Mesothelial cell of epicardium (in vitro differentiated cells): ENCODE data around the gene TMCC1. TPM values are rescaled to one million over a fixed set of nuclear protein-coding genes. Genes with fewer than 3 reads are reported as not detected.
"Not testable (repeated sequence)": the region's sequence is repeated elsewhere in the genome, so short reads cannot be mapped to it uniquely, and the experiment has no call there.

ENCODE experiments used
- DNase-seq, 2 experiments: peaks; one replicate each; pipeline ENCODE4 v3.0.0; 2021; ENCODE audit warnings: low spot score in 2 of 2; ENCODE audit not compliant: unreplicated experiment in 2 of 2
- H3K27ac Mint-ChIP-seq: 2 replicates; pipeline ENCODE4 v1.8.0; 2021; ENCODE audit warnings: mixed read lengths
- H3K27me3 Mint-ChIP-seq: 2 replicates; pipeline ENCODE4 v1.8.0; 2021; ENCODE audit warnings: low read depth, mixed read lengths
- H3K36me3 Mint-ChIP-seq: 2 replicates; pipeline ENCODE4 v1.8.0; 2021; ENCODE audit warnings: mixed read lengths
- H3K4me1 Mint-ChIP-seq: 2 replicates; pipeline ENCODE4 v1.8.0; 2021; ENCODE audit warnings: mixed read lengths
- H3K4me3 Mint-ChIP-seq: 2 replicates; pipeline ENCODE4 v1.8.0; 2021; ENCODE audit warnings: mild to moderate bottlenecking, moderate library complexity, mixed read lengths
- H3K9me3 Mint-ChIP-seq: 2 replicates; pipeline ENCODE4 v1.8.0; 2021; ENCODE audit warnings: mixed read lengths
- CTCF ChIP-seq: fragments of 200-600 bp; sonication (generic); IDR thresholded peaks from one replicate; pipeline ENCODE4 v1.5.0; 2021; ENCODE audit warnings: antibody characterized with exemption; ENCODE audit not compliant: unreplicated experiment
- total RNA-seq: library from RNA; stranded (reverse); gene quantifications from 3 replicates; pipeline ENCODE4 v1.2.1, GENCODE V29; 2021

Gene TMCC1
- total RNA-seq, 1 donor from 2014 or later: 52.4 TPM

- Mint-ChIP-seq H3K36me3 (peaks cover 8% of the 10 kb centered on the region), H3K9me3 (peaks cover 4% of the 10 kb centered on the region), H3K27ac (peak overlapping the region; percentile 99), H3K27me3 (no peaks in the 10 kb centered on the region), H3K4me1 (peaks cover 46% of the 10 kb centered on the region), H3K4me3 (peak overlapping the region; percentile 95)
- DNase-seq: peak in 1 of 2 experiments; percentile 39
- TF ChIP-seq CTCF: no peak
Measured at GRCh38 chr3:129892486-129892856, 1.0 kb downstream of the TMCC1 start.

- Mint-ChIP-seq H3K9me3 (no peaks in the 10 kb centered on the region), H3K4me3 (no peak overlapping the region), H3K4me1 (peaks cover 46% of the 10 kb centered on the region), H3K36me3 (peaks cover 2% of the 10 kb centered on the region), H3K27ac (peak overlapping the region; percentile 79), H3K27me3 (no peaks in the 10 kb centered on the region)
- no peak for DNase-seq
- no peak for TF ChIP-seq CTCF
Measured at GRCh38 chr3:129890891-129891290, 2.6 kb downstream of the TMCC1 start.

- no peaks in the 10 kb centered on the region for H3K27me3 Mint-ChIP-seq
- no peak overlapping the region for H3K27ac Mint-ChIP-seq
- DNase-seq: no peak
- TF ChIP-seq CTCF: no peak
- no peak overlapping the region for H3K4me3 Mint-ChIP-seq
- H3K36me3 Mint-ChIP-seq: peaks cover 2% of the 10 kb centered on the region
- no peaks in the 10 kb centered on the region for H3K9me3 Mint-ChIP-seq
- peaks cover 46% of the 10 kb centered on the region for H3K4me1 Mint-ChIP-seq
Measured at GRCh38 chr3:129890125-129890524, 3.4 kb downstream of the TMCC1 start.

GRCh38 chr3:129888771-129889170 is 4.7 kb downstream of the TMCC1 start:
- peaks cover 6% of the 10 kb centered on the region for H3K36me3 Mint-ChIP-seq
- H3K27me3 Mint-ChIP-seq: no peaks in the 10 kb centered on the region
- no peak for DNase-seq
- H3K4me1 Mint-ChIP-seq: peaks cover 42% of the 10 kb centered on the region
- TF ChIP-seq CTCF: no peak
- H3K9me3 Mint-ChIP-seq: no peaks in the 10 kb centered on the region
- H3K4me3 Mint-ChIP-seq: no peak overlapping the region
- peak overlapping the region; percentile 75 for H3K27ac Mint-ChIP-seq

- no peak overlapping the region for H3K27ac Mint-ChIP-seq
- peaks cover 10% of the 10 kb centered on the region for H3K9me3 Mint-ChIP-seq
- H3K4me3 Mint-ChIP-seq: no peak overlapping the region
- DNase-seq: no peak
- H3K27me3 Mint-ChIP-seq: no peaks in the 10 kb centered on the region
- peaks cover 26% of the 10 kb centered on the region for H3K36me3 Mint-ChIP-seq
- H3K4me1 Mint-ChIP-seq: peaks cover 17% of the 10 kb centered on the region
- no peak for TF ChIP-seq CTCF
Measured at GRCh38 chr3:129881261-129881660, 12.2 kb downstream of the TMCC1 start.

- Mint-ChIP-seq H3K27me3 (no peaks in the 10 kb centered on the region), H3K36me3 (peaks cover 26% of the 10 kb centered on the region), H3K9me3 (peaks cover 10% of the 10 kb centered on the region), H3K27ac (peak overlapping the region; percentile 79), H3K4me1 (peaks cover 17% of the 10 kb centered on the region), H3K4me3 (no peak overlapping the region)
- no peak for TF ChIP-seq CTCF
- DNase-seq: no peak
Measured at GRCh38 chr3:129878355-129878754, 15.2 kb downstream of the TMCC1 start.

- H3K27me3 Mint-ChIP-seq, H3K27ac Mint-ChIP-seq, DNase-seq, H3K9me3 Mint-ChIP-seq, H3K4me3 Mint-ChIP-seq: not testable (repeated sequence)
- Mint-ChIP-seq H3K4me1 (peaks cover 15% of the 10 kb centered on the region), H3K36me3 (peaks cover 17% of the 10 kb centered on the region)
Measured at GRCh38 chr3:129874479-129874878, 19.0 kb downstream of the TMCC1 start.
